ENCODE measurements around the gene SLC44A4.
"Not testable (repeated sequence)": the region's sequence is repeated elsewhere in the genome, so short reads cannot be mapped to it uniquely, and the experiment has no call there.

SLC44A4 gene

GRCh38 chr6:31878222-31878621 is 575 bp downstream of the SLC44A4 start:
- no peak for ATAC-seq

DNA sequence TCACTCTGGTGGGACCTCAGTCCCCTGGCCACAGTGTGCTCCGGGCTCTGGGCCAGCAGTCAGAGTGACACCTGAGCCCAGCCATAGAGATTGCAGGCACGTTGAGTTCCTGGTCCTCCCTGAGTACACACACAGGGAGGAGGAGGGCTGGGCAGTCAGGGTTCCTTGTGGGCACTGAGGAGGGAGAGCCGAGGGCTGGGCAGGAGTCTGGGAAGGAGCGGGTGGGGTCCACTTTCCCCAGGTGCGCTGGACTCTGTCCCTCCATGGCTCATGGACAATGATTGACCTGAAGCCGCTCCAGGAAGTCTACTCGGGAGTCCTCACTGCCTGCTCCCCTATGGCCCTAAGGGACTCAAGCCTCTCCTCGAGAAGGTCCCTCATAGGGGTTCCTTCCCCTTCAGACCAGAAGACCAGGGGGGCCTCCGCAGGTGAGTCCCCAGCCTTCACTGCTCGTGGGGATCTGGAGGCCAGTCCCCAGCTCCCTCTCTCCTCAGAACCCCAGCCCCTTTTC is 1.1 kb downstream of the SLC44A4 start:
- ATAC-seq: no peak

- ATAC-seq: no peak
These were observed 1.6 kb downstream of the SLC44A4 start for GRCh38 chr6:31877125-31877650.

DNA sequence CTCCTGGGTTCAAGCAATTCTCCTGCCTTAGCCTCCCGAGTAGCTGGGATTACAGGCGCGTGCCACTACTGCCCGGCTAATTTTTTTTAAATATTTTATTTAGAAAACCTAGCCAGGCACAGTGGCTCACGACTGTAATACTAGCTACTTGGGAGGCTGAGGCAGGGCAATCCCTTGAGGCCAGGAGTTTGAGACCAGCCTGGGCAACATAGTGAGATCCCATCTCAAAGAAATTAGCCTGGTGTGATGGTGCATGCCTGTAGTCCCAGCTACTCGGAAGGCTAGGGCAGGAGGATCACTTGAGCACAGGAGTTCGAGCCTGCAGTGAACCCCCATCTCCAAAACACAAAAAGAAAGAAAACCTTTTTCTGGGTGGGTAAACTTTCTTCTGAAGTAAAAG is 2.4 kb downstream of the SLC44A4 start:
- no peak for ATAC-seq

DNA sequence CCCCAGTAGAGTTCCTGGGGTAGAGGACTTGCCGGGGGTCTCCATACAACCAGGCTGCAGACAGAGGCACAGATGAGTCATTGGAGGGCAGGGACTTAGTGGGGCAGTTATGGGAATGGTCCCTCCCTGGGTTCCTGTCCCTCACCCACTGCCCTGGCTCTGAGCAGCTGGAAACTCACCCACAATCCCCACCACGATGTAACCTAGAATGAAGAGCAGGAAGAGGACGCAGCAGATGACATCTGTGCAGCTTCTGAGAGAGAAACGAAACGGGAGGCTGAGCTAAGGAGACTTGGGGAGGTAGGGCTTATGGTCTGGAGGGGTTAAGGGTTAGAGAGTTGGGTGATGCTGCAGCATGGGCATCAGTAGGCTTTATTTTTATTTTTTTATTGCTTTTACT is 2.9 kb downstream of the SLC44A4 start:
- ATAC-seq: no peak

DNA sequence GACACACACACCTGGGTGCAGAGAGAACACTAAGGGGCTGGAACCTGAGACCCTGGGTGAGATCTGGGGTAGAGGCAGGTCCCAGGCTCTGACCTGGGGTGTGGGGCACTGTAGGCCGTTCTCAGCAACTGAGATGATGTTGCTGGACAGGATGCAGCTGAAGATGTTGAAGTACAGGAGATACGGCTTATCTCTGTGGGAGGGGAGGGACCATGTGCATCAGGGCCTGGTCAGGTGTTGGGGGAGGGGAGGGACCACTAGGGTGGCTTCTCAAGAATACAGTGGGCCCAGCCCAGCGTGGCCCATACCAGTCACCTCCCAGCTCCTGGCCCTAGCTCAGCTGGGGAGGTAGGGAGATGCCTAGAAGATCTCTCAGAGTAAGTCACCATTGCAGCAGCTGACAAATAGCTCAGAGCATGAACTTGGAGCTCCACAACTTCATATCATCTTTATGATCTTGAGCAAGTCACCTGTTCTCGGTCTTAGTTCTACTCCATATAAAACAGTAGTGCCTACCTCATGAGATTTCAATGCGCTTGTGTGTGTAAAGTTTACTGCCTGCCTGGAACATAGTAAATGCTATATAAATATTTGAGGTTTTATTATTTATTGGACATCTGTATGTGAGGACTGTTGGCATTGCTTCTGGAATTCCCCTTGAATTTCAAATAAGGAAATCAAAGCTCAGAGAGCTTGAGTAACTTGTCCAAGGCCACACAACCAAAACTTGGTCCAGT is 3.8 kb downstream of the SLC44A4 start:
- ATAC-seq: peak in 1 of 2 donors; percentile 7

GRCh38 chr6:31874084-31874670 is 4.6 kb downstream of the SLC44A4 start:
- ATAC-seq: no peak

DNA sequence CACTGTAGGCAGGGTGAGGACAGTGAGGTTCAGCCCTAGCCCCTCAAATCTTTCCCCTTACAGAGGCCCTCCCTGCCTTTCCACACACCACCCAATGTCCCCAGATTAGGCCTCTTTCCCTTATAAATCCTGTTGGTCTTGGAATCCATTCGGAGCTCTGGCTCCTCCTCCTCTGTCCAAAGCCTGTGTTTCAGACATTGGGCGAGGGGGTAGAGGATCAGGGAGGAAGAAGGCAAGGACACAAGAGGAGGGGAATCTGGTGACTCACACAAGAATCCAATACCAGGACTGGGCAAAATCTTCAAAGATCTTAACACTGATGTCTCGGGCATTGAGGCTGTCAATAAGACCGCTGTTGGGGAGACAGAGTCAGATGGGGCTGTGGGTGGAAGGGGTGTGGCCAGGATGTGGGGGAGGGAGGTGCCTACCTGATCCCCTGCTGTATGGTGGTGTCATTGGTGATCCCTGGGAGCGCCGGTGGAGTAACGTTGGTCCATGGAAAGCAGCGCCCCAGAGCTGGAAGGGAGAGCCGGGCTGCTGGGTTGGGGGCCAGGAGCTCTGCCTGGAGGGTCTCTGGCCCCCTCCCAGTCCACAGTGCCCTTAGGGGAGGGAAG is 7.6 kb downstream of the SLC44A4 start:
- no peak for ATAC-seq

GRCh38 chr6:31870385-31870921 is 8.3 kb downstream of the SLC44A4 start:
- ATAC-seq: no peak

- no peak for ATAC-seq
These were observed 9.5 kb downstream of the SLC44A4 start for GRCh38 chr6:31869343-31869742.

DNA sequence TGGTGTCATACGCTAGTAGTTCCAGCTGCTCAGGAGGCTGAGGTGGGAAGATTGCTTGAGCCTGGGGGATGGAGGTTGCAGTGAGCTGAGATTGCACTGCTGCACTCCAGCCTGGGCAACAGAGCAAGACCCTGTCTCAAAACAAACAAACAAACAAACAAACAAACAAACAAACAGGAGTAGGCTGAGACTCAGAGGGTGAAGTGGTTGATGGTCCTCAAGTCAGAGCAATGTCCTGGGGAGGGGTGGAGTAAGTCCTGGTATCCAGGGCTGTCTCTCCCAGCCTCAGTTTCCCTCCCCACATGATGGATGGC is 10.2 kb downstream of the SLC44A4 start:
- not testable (repeated sequence) for ATAC-seq

DNA sequence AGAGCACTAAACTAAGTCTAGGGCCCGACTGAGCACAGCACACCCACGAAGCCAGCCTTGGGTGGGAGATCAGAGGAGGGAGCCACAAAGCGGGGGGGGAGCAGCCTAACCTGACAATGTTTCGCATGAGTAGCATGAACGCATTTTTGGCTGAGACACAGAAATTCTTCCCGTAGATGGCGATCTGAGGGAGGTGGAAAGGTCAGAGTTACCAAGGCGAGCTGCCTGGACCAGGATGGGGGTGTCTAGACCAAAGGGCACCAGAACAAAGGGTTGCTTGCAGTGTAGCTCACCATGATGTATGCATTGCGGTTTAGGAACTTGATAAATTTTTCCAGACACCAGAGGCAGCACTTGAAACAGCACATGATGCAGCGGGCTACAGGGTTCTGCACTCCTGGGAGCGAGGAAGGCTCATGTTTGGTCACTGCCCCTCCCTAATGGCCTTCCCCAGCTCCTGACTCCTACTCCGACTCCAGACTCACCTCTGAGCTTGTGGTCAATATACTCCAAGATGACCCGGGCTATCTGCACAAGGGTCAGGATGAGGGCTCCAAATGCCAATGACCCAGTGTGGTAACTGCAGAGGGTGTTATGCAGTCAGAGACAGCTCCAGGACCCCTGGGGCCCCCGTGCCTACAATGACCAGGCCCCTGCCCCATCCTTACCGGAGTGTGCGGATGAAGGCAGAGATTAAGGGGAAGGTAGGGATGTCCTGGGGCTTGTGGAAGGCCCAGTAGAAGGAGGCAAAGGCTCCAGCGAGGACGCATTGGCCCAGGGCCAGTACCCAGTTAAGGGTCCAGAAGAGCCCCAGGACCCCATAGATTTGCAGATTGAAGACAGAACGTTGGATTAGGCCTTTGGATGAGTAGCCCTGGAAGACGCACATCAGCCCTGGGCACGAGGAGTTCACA is 13.3 kb downstream of the SLC44A4 start:
- ATAC-seq: no peak

- no peak for ATAC-seq
These were observed 14.0 kb downstream of the SLC44A4 start for GRCh38 chr6:31864818-31865204.

- not testable (repeated sequence) for ATAC-seq
These were observed 14.7 kb downstream of the SLC44A4 start for GRCh38 chr6:31864123-31864562.

DNA sequence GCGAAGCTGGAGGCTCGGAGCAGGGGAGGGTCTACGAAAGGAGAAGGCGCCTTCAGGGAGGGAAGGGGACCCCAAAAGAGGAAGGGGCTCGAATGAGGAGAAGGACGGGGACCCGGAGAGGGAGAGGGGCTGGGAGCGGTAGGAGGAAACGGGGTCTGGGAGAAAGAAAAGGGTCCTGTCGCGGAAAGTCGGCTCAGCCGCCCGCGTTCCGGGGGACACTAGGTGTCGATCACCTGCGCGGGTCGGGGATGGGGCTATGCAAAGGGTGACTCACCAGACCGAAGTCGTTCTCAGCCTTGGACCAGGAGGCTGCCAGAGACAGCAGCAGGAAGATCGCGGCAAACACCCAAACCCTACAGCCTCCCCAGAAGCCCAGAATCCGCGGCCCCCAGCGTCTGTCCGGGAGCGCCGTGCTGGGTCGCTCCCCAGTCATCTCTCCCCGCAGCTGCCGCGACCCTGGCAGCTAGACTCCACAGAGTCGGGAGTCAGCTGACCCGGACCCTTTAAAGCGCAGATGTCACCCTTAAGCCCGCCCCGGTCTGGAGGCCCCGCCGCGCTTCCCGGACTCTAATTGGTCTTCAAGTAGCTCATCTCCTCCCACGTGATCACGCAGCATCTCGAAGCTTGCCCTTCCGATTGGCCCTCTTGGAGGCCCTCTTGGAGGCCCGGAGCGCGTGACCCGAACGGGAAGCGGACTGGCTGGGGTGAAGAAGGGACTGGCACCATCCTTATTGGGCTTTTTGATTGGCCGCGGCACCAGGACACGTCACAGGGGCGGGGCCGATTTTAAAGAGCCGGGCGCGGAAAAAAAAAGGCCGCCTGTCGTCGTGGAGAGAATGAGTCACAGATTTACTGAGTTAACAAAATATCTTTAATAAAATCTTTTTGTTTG is 16.2 kb downstream of the SLC44A4 start, which contains the start of gene NEU1:
Gene NEU1, minus strand, starts transcription at position 478 of the 892 bp plus-strand sequence. Its CDS starts 45 bp downstream, at position 433.
- ATAC-seq: peak; percentile 97 to 98

DNA sequence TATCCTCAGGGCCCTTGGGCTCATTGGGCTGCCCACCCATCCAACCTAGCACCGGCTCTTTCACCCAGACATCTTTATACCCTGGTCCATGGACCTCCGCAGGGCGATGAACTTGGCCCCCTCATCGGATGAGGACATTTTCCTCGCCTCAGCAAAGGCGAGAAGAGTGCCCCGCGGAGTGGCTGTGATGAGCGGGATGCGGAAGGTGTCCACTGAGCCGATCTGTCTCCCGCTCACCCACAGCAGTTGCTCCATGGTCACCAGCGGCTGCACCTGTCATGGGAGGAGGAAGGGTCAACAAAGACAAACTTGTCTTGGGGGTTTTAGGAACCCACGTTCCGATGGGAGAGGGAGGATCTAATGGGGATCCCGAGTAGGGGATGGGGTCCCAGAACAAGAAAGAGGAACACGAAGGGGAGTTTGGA is 16.9 kb downstream of the SLC44A4 start:
- no peak for ATAC-seq

DNA sequence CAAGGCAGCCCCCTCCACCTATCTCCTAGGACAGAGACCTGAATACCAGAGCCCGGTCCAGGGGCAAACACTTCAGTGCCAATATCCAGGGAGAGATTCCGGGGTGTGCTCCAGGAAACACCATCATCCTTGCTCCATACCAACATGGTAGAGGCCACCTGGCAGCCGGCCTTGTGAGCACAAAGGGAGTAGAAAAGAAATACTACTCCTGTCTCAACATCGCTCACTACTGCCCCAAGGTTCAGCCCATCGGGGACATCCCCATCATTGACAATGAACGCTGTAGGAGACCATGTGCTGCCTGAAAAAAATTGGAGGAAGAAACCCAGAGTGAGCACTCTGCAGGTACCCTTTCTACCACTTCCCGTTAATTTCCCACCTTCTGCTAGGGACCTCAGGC is 17.6 kb downstream of the SLC44A4 start:
- no peak for ATAC-seq

GRCh38 chr6:31860349-31860748 is 18.4 kb downstream of the SLC44A4 start:
- ATAC-seq: no peak

DNA sequence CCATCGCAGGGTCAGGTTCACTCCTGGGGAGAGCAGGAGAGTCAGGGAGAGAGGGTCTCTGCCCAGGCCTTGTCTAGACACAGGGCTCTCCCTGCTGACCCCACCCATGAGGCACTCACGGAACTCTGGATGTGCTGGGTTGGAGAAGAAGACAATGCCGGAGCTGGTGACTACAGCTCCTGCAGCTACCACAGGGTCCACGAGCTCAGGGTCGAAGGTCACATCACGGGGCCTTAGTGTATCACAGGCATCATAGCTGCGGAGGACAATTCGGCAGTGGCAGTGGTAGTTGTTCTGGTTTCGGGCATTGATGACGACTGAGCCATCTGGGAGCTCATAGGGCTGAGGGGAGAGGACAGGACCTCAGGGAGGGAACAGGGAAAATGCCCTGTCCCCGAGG is 18.9 kb downstream of the SLC44A4 start:
- ATAC-seq: no peak

DNA sequence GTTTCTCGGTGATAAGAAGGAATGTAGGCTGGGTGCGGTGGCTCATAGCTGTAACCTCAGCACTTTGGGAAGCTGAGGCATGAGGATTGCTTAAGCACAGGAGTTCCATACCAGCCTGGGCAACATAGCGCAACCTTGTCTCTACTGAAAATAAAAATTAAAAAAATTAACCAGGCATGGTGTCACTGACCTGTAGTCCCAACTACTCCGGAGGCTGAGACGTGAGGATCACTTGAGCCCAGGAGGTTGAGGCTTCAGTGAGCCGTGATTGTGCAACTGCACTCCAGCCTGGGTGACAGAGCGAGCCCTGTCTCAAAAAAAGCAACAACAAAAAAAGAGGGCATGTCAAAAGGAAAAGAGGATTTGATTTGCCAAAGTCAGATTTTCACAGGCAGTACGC is 20.1 kb downstream of the SLC44A4 start:
- no peak for ATAC-seq

GRCh38 chr6:31857774-31858173 is 21.0 kb downstream of the SLC44A4 start:
- ATAC-seq: not testable (repeated sequence)

Data from activated CD4-positive, CD25-positive, alpha-beta regulatory T cell treated with anti-CD3 and anti-CD28 coated beads, Interleukin-2, amount 50 U/mL, for 24 hours (primary cell).